ENCODE results near the gene RASAL1.

The RASAL1 gene, protein sequence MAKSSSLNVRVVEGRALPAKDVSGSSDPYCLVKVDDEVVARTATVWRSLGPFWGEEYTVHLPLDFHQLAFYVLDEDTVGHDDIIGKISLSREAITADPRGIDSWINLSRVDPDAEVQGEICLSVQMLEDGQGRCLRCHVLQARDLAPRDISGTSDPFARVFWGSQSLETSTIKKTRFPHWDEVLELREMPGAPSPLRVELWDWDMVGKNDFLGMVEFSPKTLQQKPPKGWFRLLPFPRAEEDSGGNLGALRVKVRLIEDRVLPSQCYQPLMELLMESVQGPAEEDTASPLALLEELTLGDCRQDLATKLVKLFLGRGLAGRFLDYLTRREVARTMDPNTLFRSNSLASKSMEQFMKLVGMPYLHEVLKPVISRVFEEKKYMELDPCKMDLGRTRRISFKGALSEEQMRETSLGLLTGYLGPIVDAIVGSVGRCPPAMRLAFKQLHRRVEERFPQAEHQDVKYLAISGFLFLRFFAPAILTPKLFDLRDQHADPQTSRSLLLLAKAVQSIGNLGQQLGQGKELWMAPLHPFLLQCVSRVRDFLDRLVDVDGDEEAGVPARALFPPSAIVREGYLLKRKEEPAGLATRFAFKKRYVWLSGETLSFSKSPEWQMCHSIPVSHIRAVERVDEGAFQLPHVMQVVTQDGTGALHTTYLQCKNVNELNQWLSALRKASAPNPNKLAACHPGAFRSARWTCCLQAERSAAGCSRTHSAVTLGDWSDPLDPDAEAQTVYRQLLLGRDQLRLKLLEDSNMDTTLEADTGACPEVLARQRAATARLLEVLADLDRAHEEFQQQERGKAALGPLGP

DNA sequence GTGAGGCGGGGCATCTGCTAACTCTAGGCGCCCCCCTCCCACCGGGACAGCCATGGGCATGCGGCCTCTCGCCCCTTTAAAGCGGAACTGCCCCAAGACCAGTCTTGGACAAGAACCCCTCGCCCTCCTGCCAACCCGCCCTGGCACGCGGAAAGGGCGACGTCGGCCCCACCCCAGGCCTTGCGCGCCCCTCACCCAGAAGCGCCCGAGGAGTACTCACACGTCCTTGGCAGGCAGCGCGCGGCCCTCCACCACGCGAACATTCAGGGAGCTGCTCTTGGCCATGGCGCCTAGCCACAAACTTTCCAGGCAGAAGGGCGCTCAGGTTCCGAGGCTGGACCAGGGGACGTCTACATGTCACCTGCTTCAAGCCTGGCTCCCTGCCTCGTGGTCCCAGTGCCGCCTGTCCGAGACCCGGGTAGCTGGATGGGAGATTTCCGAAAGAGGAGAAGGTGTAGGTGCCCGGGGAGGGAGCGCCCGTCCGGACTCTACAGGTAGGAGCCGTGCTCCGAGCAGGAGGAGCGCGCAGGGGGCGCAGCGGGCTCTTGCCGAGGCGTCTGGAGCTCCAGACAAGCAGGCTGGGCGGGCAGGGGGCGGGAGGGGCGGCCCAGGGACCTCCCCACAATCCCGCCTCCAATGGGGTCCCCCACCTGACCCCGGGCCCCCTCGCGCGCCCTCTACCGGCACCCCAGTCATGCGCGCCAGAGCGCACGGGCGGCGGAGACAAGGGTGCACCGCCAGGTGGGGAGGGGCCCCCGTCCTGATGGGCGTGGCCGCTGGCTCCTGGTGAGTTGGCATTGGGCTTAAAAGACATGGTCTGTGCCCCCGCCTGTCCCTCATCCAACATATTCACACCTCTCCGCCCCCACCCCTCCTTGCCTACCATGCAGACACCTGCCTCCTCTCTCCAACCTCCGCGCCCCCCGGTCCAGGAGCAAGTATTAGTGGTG lies at the start of gene RASAL1:
TSS of gene RASAL1 (minus strand) at position 584 of the 950 bp plus-strand sequence. CDS start at position 285, 299 bp downstream.
- DNase-seq: peak; percentile 72
- in situ Hi-C loops (cut with MboI; ENCODE audit: low pct_unique_long_range_greater_than_20kb, low sequenced_read_pairs): no loop called here

DNA sequence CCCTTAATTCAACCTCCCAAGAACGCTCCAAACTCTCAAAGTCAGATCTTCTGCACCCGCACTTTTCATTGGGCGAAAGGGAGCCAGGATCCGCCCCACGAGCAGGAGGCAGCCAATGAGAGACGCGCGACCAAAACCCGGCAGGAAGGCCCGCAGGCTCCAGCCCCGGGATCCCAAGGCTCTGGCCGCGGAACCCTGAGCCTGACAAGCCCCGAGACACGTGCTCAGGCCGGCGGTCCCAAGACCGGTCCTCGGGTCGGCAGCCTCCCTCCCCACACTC lies 49.3 kb upstream of the RASAL1 start:
- DNase-seq: peak; percentile 93
- in situ Hi-C loops (cut with MboI; ENCODE audit: low pct_unique_long_range_greater_than_20kb, low sequenced_read_pairs): no loop called here

DNA sequence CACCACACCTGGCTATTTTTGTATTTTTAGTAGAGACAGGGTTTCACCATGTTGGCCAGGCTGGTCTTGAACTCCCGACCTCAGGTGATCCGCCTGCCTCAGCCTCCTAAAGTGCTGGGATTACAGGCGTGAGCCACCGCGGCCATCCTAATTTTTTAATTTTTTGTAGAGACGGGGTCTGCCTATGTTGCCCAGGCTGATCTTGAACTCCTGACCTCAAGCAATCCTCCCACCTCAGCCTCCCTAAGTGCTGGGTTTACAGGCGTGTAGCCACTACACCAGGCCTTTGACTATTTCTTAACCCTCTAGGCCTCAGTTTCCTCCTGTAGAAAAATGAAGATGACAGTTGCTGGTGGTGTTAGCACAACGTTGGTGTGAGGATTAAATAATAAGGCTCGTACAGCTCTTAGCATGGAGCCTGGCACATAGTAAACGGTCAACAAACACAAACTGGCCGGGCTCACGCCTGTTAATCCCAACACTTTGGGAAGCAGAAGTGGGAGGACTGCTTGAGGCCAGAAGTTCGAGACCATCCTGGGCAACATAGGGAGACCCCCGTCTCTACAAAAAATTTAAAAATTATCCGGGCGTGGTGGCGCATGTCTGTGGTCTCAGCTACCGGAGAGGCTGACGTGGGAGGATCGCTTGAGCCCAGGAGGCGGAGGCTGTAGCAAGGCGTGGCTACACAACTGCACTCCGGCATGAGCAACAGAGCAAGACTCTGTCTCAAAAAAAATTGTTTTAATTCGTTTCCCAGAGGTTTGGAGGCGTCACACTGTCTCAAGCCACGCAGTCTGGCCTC lies 48.7 kb upstream of the RASAL1 start:
- DNase-seq: no peak
- in situ Hi-C loops (cut with MboI; ENCODE audit: low pct_unique_long_range_greater_than_20kb, low sequenced_read_pairs): no loop called here

DNA sequence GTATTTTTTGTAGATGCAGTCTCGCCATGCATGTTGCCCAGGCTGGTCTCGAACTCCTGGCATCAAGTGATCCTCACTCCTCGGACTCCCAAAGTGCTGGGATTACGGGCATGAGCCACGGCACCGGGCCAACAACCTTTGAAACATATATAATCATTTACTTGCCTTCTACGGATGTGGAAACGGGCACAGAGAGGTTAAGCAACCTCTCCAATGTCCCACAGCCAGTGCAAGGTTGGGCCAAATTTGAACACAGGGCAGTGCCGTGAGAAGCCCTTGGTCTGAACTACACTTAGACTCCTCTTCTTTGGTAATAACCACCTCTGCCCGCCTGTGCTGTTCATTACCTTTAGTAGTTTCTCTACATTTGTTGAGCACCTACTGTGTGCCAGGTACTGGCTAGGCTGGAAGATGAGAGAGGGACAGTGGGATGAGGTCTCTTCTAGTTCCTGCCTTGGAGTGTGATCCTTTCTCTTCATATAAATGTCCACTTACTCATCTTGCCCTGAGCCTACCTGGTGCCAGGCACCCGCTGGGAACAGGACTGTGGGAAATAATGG lies 47.5 kb upstream of the RASAL1 start:
- in situ Hi-C loops (cut with MboI; ENCODE audit: low pct_unique_long_range_greater_than_20kb, low sequenced_read_pairs): no loop called here

DNA sequence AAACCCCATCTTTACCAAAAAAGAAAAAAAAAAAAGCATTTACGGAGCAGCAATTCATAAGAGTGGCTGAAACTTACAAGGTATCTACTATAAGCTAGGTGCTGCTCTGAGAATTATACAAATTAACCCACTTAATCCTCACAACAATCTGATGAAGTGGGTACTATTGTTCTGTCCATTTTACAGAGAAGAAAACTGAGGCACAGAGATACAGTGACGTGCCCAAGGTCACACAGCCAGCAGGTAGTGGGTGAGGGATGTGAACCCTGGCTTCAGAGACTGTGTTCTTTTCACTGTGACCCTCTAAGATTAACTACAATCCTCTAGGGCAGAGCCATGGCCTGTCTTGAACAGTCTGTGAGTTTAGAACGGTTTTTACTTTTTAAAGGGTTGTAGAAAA lies 46.4 kb upstream of the RASAL1 start:
- in situ Hi-C loops (cut with MboI; ENCODE audit: low pct_unique_long_range_greater_than_20kb, low sequenced_read_pairs): no loop called here
- DNase-seq: no peak

More for the DNA sequence above, 47.5 kb upstream of the RASAL1 start:
- no peak for DNase-seq

DNA sequence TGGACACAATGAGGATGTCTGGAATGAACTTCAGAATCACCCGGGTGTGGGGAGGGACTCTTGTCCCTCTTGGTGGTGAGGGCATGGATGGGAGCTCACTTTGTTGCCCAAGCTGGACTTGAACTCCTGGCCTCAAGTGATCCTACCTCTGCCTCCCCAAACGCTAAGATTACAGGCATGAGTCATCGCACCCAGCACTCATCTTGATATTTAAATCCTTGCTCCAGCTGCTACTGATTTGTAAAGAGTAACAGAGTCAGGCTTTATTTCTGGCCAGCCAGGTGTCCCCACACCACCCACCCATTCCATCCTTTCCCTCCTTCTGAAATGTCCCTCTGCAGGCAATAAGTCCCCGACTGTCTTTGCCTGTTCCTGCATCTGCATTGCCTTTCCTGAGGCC lies 44.8 kb upstream of the RASAL1 start:
- DNase-seq: no peak
- in situ Hi-C loops (cut with MboI; ENCODE audit: low pct_unique_long_range_greater_than_20kb, low sequenced_read_pairs): no loop called here

DNA sequence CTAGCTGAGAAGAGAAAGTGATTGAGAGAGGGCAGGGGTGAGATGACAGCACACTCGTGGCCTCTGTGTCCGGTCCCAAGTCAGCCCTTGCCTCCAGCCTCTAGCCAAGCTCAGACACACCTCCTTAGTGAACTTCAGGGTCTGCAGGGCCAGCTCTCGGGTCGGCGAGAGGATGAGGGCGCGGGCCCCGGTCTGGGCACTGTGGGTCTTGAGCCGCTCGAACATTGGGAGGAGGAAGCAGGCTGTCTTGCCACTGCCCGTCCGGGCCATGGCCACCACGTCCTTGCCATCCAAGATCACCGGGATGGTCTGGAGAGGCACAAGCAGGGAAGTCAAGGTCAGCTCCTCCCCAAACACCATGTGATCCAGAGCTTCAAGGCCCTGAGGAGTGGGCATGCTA lies 43.5 kb upstream of the RASAL1 start:
- in situ Hi-C loops (cut with MboI; ENCODE audit: low pct_unique_long_range_greater_than_20kb, low sequenced_read_pairs): no loop called here
- DNase-seq: no peak

DNA sequence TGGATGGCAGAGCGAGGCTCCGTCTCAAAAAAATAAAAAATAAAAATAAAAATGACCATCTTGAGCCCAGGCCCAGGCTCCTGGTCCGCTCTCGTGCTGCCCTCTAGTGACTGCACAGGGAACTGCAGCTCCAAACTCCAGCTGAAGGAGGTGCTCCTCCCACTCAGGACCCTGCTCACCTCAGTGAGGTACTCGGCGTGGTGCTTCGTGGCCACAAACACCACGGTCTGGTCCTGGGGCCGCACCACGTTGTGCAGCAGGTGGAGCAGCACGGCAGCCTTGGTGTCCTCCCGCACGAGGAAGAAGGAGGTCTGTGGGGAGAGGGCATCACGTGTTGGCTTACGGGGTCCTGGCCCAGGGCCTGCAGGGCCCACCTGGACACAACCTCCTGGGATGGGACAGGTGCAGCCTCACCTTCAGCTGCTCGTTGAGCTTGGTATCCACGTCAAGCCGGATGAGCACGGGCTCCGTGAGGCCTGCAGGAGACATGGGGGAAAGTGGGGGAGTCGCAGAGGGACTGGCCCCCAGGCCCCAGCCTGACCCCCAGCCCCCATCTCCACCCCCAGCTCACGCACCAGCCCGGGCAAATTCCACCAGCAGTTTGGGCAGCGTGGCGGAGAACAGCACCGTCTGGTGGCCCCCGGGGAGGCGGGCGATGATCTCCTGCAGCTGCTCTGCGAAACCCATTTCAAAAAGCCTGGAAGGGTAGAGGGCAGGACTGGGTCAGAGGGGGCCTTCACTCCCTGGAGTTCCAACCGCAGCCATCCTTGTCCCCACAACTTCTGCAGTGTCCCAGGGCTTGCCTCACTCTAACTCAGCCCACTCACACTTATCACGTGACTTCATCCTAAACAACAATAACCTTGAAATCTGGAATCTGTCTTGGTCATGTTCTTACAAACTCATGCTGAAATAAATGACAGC lies 39.2 kb upstream of the RASAL1 start:
- in situ Hi-C loops (cut with MboI; ENCODE audit: low pct_unique_long_range_greater_than_20kb, low sequenced_read_pairs): no loop called here
- peak; percentile 71 for DNase-seq

DNA sequence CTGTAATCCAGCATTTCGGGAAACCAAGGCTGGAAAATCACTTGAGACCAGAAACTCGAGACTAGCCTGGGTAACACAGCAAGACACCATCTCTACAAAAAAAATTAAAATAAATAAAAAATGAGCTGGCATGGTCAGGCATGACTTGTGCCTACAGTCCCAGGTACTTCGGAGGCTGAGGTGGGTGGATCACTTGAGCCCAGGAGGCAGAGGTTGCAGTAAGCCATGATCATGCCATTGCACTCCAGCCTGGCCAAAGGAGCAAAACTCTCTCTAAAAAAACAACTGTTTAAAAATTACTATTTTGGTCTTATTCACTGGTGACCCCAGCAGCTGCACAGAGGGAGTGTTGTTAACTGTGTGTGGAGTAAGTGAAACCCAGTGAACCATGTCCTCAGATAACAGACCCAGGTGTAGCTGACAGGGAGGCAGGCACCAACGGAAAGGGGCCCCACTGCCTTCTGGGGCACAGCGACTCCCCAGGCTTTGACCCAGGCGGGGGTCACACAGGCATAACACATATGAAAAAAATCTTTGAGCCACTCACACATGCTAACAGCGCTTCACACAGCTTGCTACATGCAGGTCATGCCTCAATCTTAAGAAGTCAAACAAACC lies 37.6 kb upstream of the RASAL1 start:
- in situ Hi-C loops (cut with MboI; ENCODE audit: low pct_unique_long_range_greater_than_20kb, low sequenced_read_pairs): no loop called here
- DNase-seq: no peak

DNA sequence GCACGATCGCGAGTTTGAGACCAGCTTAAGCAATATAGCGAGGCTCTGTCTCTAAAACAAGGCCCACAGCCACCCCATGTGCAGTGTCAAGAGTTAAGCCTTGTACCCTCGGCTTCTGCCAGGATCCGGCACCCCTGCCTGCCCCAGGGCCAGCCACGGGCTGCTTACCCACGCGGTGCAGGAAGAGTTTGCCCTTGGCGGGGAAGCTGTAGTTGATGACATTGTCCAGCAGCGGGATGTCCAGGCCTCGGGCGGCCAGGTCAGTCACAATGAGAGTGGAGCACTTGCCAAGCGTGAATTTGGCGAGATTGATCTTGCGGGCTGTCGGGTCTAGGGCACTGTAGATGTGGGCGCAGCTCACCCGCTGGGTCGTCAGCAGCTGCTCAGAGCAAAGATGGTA lies 36.6 kb upstream of the RASAL1 start:
- in situ Hi-C loops (cut with MboI; ENCODE audit: low pct_unique_long_range_greater_than_20kb, low sequenced_read_pairs): no loop called here

DNA sequence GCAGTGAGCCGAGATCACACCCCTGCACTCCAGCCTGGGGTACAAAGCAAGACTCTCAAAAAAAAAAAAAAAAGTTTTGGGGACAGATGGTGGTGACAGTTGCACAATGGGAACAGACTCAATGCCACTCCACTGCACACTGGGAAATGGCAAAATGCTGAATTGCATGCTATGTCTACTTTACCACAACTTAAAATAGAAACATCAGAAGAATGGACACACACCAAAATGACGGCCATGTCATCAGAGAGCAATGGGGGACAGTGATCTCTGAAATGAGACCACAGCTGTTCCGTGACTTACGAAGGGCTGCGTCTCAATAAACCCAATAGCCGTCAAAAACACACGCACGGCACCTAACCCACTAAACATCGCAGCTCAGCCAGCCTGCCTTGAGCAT lies 36.0 kb upstream of the RASAL1 start:
- in situ Hi-C loops (cut with MboI; ENCODE audit: low pct_unique_long_range_greater_than_20kb, low sequenced_read_pairs): no loop called here

More for the DNA sequence above, 36.6 kb upstream of the RASAL1 start:
- DNase-seq: no peak

DNA sequence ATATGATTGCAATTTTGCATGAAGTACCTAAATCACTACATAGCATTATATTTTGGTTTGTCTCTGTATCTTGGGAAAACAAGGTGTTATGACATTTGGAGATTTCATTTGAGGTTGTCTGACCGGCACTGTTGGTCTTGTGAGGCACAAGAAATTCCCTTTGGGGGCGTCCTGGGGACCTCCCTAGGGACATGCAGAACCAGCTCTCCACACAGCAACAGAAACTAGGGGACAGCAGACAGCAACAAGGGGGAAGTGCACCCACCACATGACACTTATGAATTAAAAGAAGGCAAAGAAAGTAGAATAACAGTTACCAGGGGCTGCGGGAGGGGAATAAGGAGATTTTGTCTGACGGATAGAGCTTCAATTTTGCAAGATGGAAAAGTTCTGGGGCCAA lies 35.4 kb upstream of the RASAL1 start:
- in situ Hi-C loops (cut with MboI; ENCODE audit: low pct_unique_long_range_greater_than_20kb, low sequenced_read_pairs): no loop called here
- no peak for DNase-seq

More for the DNA sequence above, 36.0 kb upstream of the RASAL1 start:
- DNase-seq: no peak

DNA sequence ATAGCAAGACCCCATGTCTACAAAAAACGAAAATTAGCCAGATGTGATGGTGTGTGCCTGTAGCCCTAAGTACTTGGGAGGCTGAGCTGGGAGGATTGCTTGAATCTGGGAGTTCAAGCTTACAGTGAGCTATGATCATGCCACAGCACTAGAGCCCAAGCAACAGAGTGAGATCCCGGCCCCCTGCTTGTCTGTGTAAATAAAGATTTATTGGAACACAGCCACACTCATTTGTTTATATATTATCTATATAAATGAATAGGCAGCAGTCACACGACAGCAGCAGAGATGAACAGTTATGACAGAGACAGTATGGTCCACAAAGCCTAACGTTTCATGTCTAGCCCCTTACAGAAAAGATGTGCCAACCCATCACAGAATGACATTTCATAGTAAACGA lies 34.9 kb upstream of the RASAL1 start:
- no peak for DNase-seq
- in situ Hi-C loops (cut with MboI; ENCODE audit: low pct_unique_long_range_greater_than_20kb, low sequenced_read_pairs): no loop called here

DNA sequence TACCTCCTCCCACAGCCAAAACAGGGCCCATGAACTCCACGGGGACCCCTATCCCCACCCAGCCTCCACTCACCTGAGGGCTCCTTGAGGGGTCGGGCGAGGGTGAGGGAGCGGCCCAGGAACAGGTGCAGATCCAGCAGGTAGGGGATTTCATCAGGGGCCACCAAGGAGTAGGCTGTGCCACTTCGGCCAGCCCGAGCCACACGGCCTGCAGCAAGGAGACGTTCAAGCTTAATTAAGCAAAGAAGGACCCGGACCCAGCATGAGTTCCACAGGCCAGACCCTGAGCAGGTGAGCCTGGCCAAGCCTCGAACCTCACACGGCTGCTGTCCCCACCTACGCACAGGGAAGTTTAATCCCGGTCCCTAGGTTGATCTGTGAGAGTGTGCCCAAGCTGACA lies 34.1 kb upstream of the RASAL1 start:
- in situ Hi-C loops (cut with MboI; ENCODE audit: low pct_unique_long_range_greater_than_20kb, low sequenced_read_pairs): no loop called here

DNA sequence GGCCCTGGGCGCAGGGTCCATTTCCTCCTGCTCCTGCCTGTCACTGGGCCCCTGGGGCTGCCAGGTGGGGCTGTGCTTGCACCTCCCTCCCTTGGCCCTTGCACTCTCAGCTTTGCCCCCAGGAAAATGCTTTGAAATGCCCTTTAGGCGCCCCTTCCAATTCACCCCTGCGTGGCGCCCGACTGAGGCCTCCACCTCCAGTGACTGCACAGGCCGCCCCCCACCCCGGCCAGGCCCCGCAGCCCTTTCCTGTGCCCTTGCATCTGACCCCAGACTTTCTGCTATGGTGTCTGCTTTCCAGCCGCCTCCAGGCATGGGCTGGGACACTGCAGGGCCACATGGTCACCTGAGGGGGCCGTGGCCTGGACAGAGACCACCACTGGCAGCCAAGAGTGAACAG lies 32.3 kb upstream of the RASAL1 start:
- in situ Hi-C loops (cut with MboI; ENCODE audit: low pct_unique_long_range_greater_than_20kb, low sequenced_read_pairs): no loop called here
- DNase-seq: no peak

More for the DNA sequence above, 34.1 kb upstream of the RASAL1 start:
- DNase-seq: no peak

DNA sequence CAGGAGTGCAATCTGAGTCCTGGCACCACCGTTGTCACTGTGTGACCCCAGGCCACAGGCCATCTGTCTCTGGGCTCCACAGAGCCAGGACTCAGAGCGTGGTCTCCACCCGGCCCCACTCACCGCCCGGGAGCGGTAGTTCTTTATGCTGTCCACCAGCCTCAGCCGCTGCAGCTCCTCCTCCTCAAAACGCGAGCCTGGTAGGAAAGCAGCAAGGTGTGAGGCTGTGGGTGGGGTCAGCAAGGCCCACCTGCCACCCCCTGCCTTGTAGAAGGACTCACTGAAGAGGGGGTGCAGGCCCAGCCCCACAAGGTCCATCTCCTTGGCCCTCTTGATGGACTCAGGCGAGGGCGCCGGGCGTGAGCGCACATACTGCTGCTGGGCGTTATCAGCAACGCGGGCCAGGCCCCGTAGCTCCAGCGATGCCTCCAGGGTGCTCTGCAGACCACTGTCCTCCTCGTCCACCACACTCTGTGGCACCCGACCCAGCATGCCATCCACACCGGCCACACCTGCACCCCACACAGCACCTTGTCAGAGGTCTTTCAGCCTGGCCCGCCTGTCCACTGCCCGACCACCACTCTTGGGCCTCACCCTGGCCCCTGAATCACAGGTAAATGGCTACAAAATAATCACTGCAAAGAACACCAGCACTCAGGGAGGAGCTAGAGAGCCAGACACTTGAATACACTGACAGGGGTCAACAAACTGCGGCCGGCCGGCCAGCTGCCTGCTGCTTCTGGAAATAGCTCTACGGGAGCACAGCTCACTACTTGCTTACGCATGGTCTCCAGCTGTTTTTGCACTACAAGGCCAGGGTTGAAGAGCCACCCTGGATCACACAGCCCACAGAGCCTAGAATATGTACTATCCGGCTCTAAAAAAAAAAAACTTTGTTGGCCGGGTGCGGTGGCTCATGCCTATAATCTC lies 30.2 kb upstream of the RASAL1 start:
- in situ Hi-C loops (cut with MboI; ENCODE audit: low pct_unique_long_range_greater_than_20kb, low sequenced_read_pairs): no loop called here
- no peak for DNase-seq

Data from KBM-7 (cell line).